ENCODE measurements around the gene OPTN. TPM values are rescaled to one million over a fixed set of nuclear protein-coding genes. Genes with fewer than 3 reads are reported as not detected.
"Not testable (repeated sequence)": the region's sequence is repeated elsewhere in the genome, so short reads cannot be mapped to it uniquely, and the experiment has no call there.

The OPTN gene
- total RNA-seq, 4 donors from 2014 or later, result 62.1 to 81.5 (median 73.7) TPM

- no peak for DNase-seq (ENCODE audit: low spot score in 2 of 2)
- no peaks in the 10 kb centered on the region for H3K4me1 ChIP-seq
- H3K36me3 ChIP-seq, result peaks cover 0 to 37% (median 0%) of the 10 kb centered on the region in 3 donors
- H3K4me3 ChIP-seq, result no peak overlapping the region
- H3K9me3 ChIP-seq, result peaks cover 0 to 32% (median 0%) of the 10 kb centered on the region in 4 donors
- no peak overlapping the region for H3K27ac ChIP-seq
- H3K27me3 ChIP-seq, result no peaks in the 10 kb centered on the region
- TF ChIP-seq CTCF (IDR thresholded peaks at IDR 0.05), result no peak
- TF ChIP-seq POLR2A (IDR thresholded peaks at IDR 0.05), result no peak
- TF ChIP-seq EP300 (IDR thresholded peaks at IDR 0.05), result no peak
- 96% methylated on average over 3 of the region's 3 CpGs for WGBS, 2 donors
These were observed 44.9 kb downstream of the OPTN start for GRCh38 chr10:13144814-13145213.

GRCh38 chr10:13146379-13146778, 46.4 kb downstream of the OPTN start:
- peaks cover 0 to 21% (median 0%) of the 10 kb centered on the region in 3 donors for H3K36me3 ChIP-seq
- H3K27ac ChIP-seq, result no peak overlapping the region
- no peak for DNase-seq (ENCODE audit: low spot score in 2 of 2)
- peaks cover 0 to 41% (median 0%) of the 10 kb centered on the region in 4 donors for H3K9me3 ChIP-seq
- H3K27me3 ChIP-seq, result no peaks in the 10 kb centered on the region
- no peak for TF ChIP-seq POLR2A (IDR thresholded peaks at IDR 0.05)
- TF ChIP-seq EP300 (IDR thresholded peaks at IDR 0.05), result no peak
- no peak for TF ChIP-seq CTCF (IDR thresholded peaks at IDR 0.05)
- H3K4me1 ChIP-seq, result no peaks in the 10 kb centered on the region
- no peak overlapping the region for H3K4me3 ChIP-seq
- 63 to 79% methylated on average over 1 of the region's 1 CpG for WGBS, 2 donors

GRCh38 chr10:13147161-13147560, 47.2 kb downstream of the OPTN start:
- TF ChIP-seq CTCF (IDR thresholded peaks at IDR 0.05), result no peak
- no peak for TF ChIP-seq POLR2A (IDR thresholded peaks at IDR 0.05)
- TF ChIP-seq EP300 (IDR thresholded peaks at IDR 0.05), result no peak
- Histone ChIP-seq H3K9me3 (peaks cover 0 to 41% (median 0%) of the 10 kb centered on the region in 4 donors), H3K4me1 (no peaks in the 10 kb centered on the region), H3K27me3 (no peaks in the 10 kb centered on the region), H3K4me3 (no peak overlapping the region), H3K36me3 (peaks cover 0 to 16% (median 0%) of the 10 kb centered on the region in 3 donors), H3K27ac (no peak overlapping the region)
- DNase-seq (ENCODE audit: low spot score in 2 of 2), result no peak

- no peak for TF ChIP-seq CTCF (IDR thresholded peaks at IDR 0.05)
- TF ChIP-seq POLR2A (IDR thresholded peaks at IDR 0.05), result no peak
- TF ChIP-seq EP300 (IDR thresholded peaks at IDR 0.05), result no peak
- no peak overlapping the region for H3K4me3 ChIP-seq
- H3K27me3 ChIP-seq, result no peaks in the 10 kb centered on the region
- no peaks in the 10 kb centered on the region for H3K4me1 ChIP-seq
- H3K9me3 ChIP-seq, result peaks cover 0 to 43% (median 0%) of the 10 kb centered on the region in 4 donors
- no peak for DNase-seq (ENCODE audit: low spot score in 2 of 2)
- H3K27ac ChIP-seq, result no peak overlapping the region
- peaks cover 0 to 6% (median 0%) of the 10 kb centered on the region in 3 donors for H3K36me3 ChIP-seq
- WGBS, 2 donors, result 90 to 98% methylated on average over 3 of the region's 3 CpGs
These were observed 52.3 kb downstream of the OPTN start for GRCh38 chr10:13152296-13152695.

- not testable (repeated sequence) for H3K27me3 ChIP-seq; H3K4me3 ChIP-seq; H3K27ac ChIP-seq; H3K4me1 ChIP-seq; DNase-seq (ENCODE audit: low spot score in 2 of 2); H3K36me3 ChIP-seq
- WGBS, 2 donors, result 90 to 93% methylated on average over 4 of the region's 4 CpGs
- peaks cover 0 to 12% (median 0%) of the 10 kb centered on the region in 4 donors for H3K9me3 ChIP-seq
These were observed 55.9 kb downstream of the OPTN start for GRCh38 chr10:13155860-13156259.

GRCh38 chr10:13158401-13158800, 58.4 kb downstream of the OPTN start:
- Histone ChIP-seq H3K4me1 (peaks cover 0 to 16% (median 6%) of the 10 kb centered on the region in 4 donors), H3K4me3 (peak overlapping the region in 1 of 4 donors; percentile 26)
- 62 to 66% methylated on average over 31 of the region's 32 CpGs for WGBS, 2 donors

More at GRCh38 chr10:13158401-13158800, 58.4 kb downstream of the OPTN start:
- peaks cover 0 to 6% (median 0%) of the 10 kb centered on the region in 4 donors for H3K9me3 ChIP-seq
- TF ChIP-seq CTCF (IDR thresholded peaks at IDR 0.05) (no peak), EP300 (IDR thresholded peaks at IDR 0.05) (no peak), POLR2A (IDR thresholded peaks at IDR 0.05) (no peak)
- DNase-seq (ENCODE audit: low spot score in 2 of 2), result no peak
- H3K27me3 ChIP-seq, result no peaks in the 10 kb centered on the region
- H3K27ac ChIP-seq, result no peak overlapping the region
- no peaks in the 10 kb centered on the region for H3K36me3 ChIP-seq
